ENCODE measurements around the gene RAPGEF1. TPM values are rescaled to one million over a fixed set of nuclear protein-coding genes. Genes with fewer than 3 reads are reported as not detected.

The RAPGEF1 gene
- polyA plus RNA-seq, 2 donors: 9.0 to 11.0 TPM

GRCh38 chr9:131590907-131591844 is 148.7 kb downstream of the RAPGEF1 start:
- no peaks in the 10 kb centered on the region for H3K27me3 ChIP-seq (ENCODE audit: control insufficient read depth in 1 of 2, insufficient read depth in 2 of 2, low read length in 2 of 2)
- H3K4me1 ChIP-seq (ENCODE audit: control insufficient read depth in 2 of 2, insufficient read depth in 2 of 2, low read length in 1 of 2): no peaks in the 10 kb centered on the region
- 68 to 69% methylated on average over 21 of the region's 21 CpGs for WGBS, 2 donors
- H3K9me3 ChIP-seq (ENCODE audit: control insufficient read depth in 2 of 2, insufficient read depth in 1 of 2, low read depth in 1 of 2, low read length in 1 of 2): no peaks in the 10 kb centered on the region
- no peak overlapping the region for H3K4me3 ChIP-seq (ENCODE audit: low read depth in 1 of 2, low read length in 2 of 2)
- H3K27ac ChIP-seq (ENCODE audit: low read depth in 2 of 2, low read length in 1 of 2): no peak overlapping the region
- peaks cover 15 to 62% of the 10 kb centered on the region in 2 donors for H3K36me3 ChIP-seq (ENCODE audit: control insufficient read depth in 2 of 2, insufficient read depth in 2 of 2, low read length in 1 of 2)

GRCh38 chr9:131590449-131590848 is 149.4 kb downstream of the RAPGEF1 start:
- Histone ChIP-seq H3K9me3 (ENCODE audit: control insufficient read depth in 2 of 2, insufficient read depth in 1 of 2, low read depth in 1 of 2, low read length in 1 of 2) (no peaks in the 10 kb centered on the region), H3K27ac (ENCODE audit: low read depth in 2 of 2, low read length in 1 of 2) (no peak overlapping the region), H3K4me1 (ENCODE audit: control insufficient read depth in 2 of 2, insufficient read depth in 2 of 2, low read length in 1 of 2) (no peaks in the 10 kb centered on the region), H3K4me3 (ENCODE audit: low read depth in 1 of 2, low read length in 2 of 2) (no peak overlapping the region), H3K27me3 (ENCODE audit: control insufficient read depth in 1 of 2, insufficient read depth in 2 of 2, low read length in 2 of 2) (no peaks in the 10 kb centered on the region), H3K36me3 (ENCODE audit: control insufficient read depth in 2 of 2, insufficient read depth in 2 of 2, low read length in 1 of 2) (peaks cover 15 to 55% of the 10 kb centered on the region in 2 donors)
- 80 to 83% methylated on average over 13 of the region's 13 CpGs for WGBS, 2 donors

- WGBS, 2 donors: 93 to 95% methylated on average over 14 of the region's 14 CpGs
- Histone ChIP-seq H3K4me3 (ENCODE audit: low read depth in 1 of 2, low read length in 2 of 2) (no peak overlapping the region), H3K27me3 (ENCODE audit: control insufficient read depth in 1 of 2, insufficient read depth in 2 of 2, low read length in 2 of 2) (no peaks in the 10 kb centered on the region), H3K9me3 (ENCODE audit: control insufficient read depth in 2 of 2, insufficient read depth in 1 of 2, low read depth in 1 of 2, low read length in 1 of 2) (no peaks in the 10 kb centered on the region), H3K4me1 (ENCODE audit: control insufficient read depth in 2 of 2, insufficient read depth in 2 of 2, low read length in 1 of 2) (no peaks in the 10 kb centered on the region), H3K27ac (ENCODE audit: low read depth in 2 of 2, low read length in 1 of 2) (no peak overlapping the region), H3K36me3 (ENCODE audit: control insufficient read depth in 2 of 2, insufficient read depth in 2 of 2, low read length in 1 of 2) (peaks cover 10 to 52% of the 10 kb centered on the region in 2 donors)
These were observed 149.9 kb downstream of the RAPGEF1 start for GRCh38 chr9:131589993-131590392.

GRCh38 chr9:131589124-131589711 is 150.7 kb downstream of the RAPGEF1 start:
- H3K4me1 ChIP-seq (ENCODE audit: control insufficient read depth in 2 of 2, insufficient read depth in 2 of 2, low read length in 1 of 2): no peaks in the 10 kb centered on the region
- peaks cover 8 to 47% of the 10 kb centered on the region in 2 donors for H3K36me3 ChIP-seq (ENCODE audit: control insufficient read depth in 2 of 2, insufficient read depth in 2 of 2, low read length in 1 of 2)
- H3K9me3 ChIP-seq (ENCODE audit: control insufficient read depth in 2 of 2, insufficient read depth in 1 of 2, low read depth in 1 of 2, low read length in 1 of 2): no peaks in the 10 kb centered on the region
- H3K27me3 ChIP-seq (ENCODE audit: control insufficient read depth in 1 of 2, insufficient read depth in 2 of 2, low read length in 2 of 2): no peaks in the 10 kb centered on the region
- H3K27ac ChIP-seq (ENCODE audit: low read depth in 2 of 2, low read length in 1 of 2): no peak overlapping the region
- no peak overlapping the region for H3K4me3 ChIP-seq (ENCODE audit: low read depth in 1 of 2, low read length in 2 of 2)
- 91 to 93% methylated on average over 16 of the region's 16 CpGs for WGBS, 2 donors

GRCh38 chr9:131588396-131588795 is 151.5 kb downstream of the RAPGEF1 start:
- Histone ChIP-seq H3K4me3 (ENCODE audit: low read depth in 1 of 2, low read length in 2 of 2) (no peak overlapping the region), H3K4me1 (ENCODE audit: control insufficient read depth in 2 of 2, insufficient read depth in 2 of 2, low read length in 1 of 2) (no peaks in the 10 kb centered on the region), H3K9me3 (ENCODE audit: control insufficient read depth in 2 of 2, insufficient read depth in 1 of 2, low read depth in 1 of 2, low read length in 1 of 2) (no peaks in the 10 kb centered on the region), H3K27ac (ENCODE audit: low read depth in 2 of 2, low read length in 1 of 2) (no peak overlapping the region), H3K36me3 (ENCODE audit: control insufficient read depth in 2 of 2, insufficient read depth in 2 of 2, low read length in 1 of 2) (peaks cover 10 to 49% of the 10 kb centered on the region in 2 donors), H3K27me3 (ENCODE audit: control insufficient read depth in 1 of 2, insufficient read depth in 2 of 2, low read length in 2 of 2) (no peaks in the 10 kb centered on the region)
- WGBS, 2 donors: 95% methylated on average over 9 of the region's 9 CpGs

GRCh38 chr9:131587906-131588305 is 152.0 kb downstream of the RAPGEF1 start:
- H3K36me3 ChIP-seq (ENCODE audit: control insufficient read depth in 2 of 2, insufficient read depth in 2 of 2, low read length in 1 of 2): peaks cover 12 to 51% of the 10 kb centered on the region in 2 donors
- H3K9me3 ChIP-seq (ENCODE audit: control insufficient read depth in 2 of 2, insufficient read depth in 1 of 2, low read depth in 1 of 2, low read length in 1 of 2): no peaks in the 10 kb centered on the region
- 87 to 90% methylated on average over 14 of the region's 14 CpGs for WGBS, 2 donors
- no peak overlapping the region for H3K27ac ChIP-seq (ENCODE audit: low read depth in 2 of 2, low read length in 1 of 2)
- no peaks in the 10 kb centered on the region for H3K4me1 ChIP-seq (ENCODE audit: control insufficient read depth in 2 of 2, insufficient read depth in 2 of 2, low read length in 1 of 2)
- no peak overlapping the region for H3K4me3 ChIP-seq (ENCODE audit: low read depth in 1 of 2, low read length in 2 of 2)
- H3K27me3 ChIP-seq (ENCODE audit: control insufficient read depth in 1 of 2, insufficient read depth in 2 of 2, low read length in 2 of 2): no peaks in the 10 kb centered on the region

- Histone ChIP-seq H3K4me3 (ENCODE audit: low read depth in 1 of 2, low read length in 2 of 2) (no peak overlapping the region), H3K36me3 (ENCODE audit: control insufficient read depth in 2 of 2, insufficient read depth in 2 of 2, low read length in 1 of 2) (peaks cover 14 to 53% of the 10 kb centered on the region in 2 donors), H3K9me3 (ENCODE audit: control insufficient read depth in 2 of 2, insufficient read depth in 1 of 2, low read depth in 1 of 2, low read length in 1 of 2) (no peaks in the 10 kb centered on the region), H3K4me1 (ENCODE audit: control insufficient read depth in 2 of 2, insufficient read depth in 2 of 2, low read length in 1 of 2) (no peaks in the 10 kb centered on the region), H3K27ac (ENCODE audit: low read depth in 2 of 2, low read length in 1 of 2) (no peak overlapping the region), H3K27me3 (ENCODE audit: control insufficient read depth in 1 of 2, insufficient read depth in 2 of 2, low read length in 2 of 2) (no peaks in the 10 kb centered on the region)
- WGBS, 2 donors: 83 to 85% methylated on average over 9 of the region's 9 CpGs
These were observed 152.5 kb downstream of the RAPGEF1 start for GRCh38 chr9:131587331-131587730.

GRCh38 chr9:131585375-131585774 is 154.5 kb downstream of the RAPGEF1 start:
- WGBS, 2 donors: 72 to 74% methylated on average over 8 of the region's 8 CpGs
- H3K9me3 ChIP-seq (ENCODE audit: control insufficient read depth in 2 of 2, insufficient read depth in 1 of 2, low read depth in 1 of 2, low read length in 1 of 2): no peaks in the 10 kb centered on the region
- no peak overlapping the region for H3K4me3 ChIP-seq (ENCODE audit: low read depth in 1 of 2, low read length in 2 of 2)
- H3K4me1 ChIP-seq (ENCODE audit: control insufficient read depth in 2 of 2, insufficient read depth in 2 of 2, low read length in 1 of 2): no peaks in the 10 kb centered on the region
- no peaks in the 10 kb centered on the region for H3K27me3 ChIP-seq (ENCODE audit: control insufficient read depth in 1 of 2, insufficient read depth in 2 of 2, low read length in 2 of 2)
- no peak overlapping the region for H3K27ac ChIP-seq (ENCODE audit: low read depth in 2 of 2, low read length in 1 of 2)
- H3K36me3 ChIP-seq (ENCODE audit: control insufficient read depth in 2 of 2, insufficient read depth in 2 of 2, low read length in 1 of 2): peaks cover 22 to 48% of the 10 kb centered on the region in 2 donors

- H3K27ac ChIP-seq (ENCODE audit: low read depth in 2 of 2, low read length in 1 of 2): peak overlapping the region in 1 of 2 donors; percentile 23
- peaks cover 22 to 48% of the 10 kb centered on the region in 2 donors for H3K36me3 ChIP-seq (ENCODE audit: control insufficient read depth in 2 of 2, insufficient read depth in 2 of 2, low read length in 1 of 2)
- no peaks in the 10 kb centered on the region for H3K27me3 ChIP-seq (ENCODE audit: control insufficient read depth in 1 of 2, insufficient read depth in 2 of 2, low read length in 2 of 2)
- no peaks in the 10 kb centered on the region for H3K9me3 ChIP-seq (ENCODE audit: control insufficient read depth in 2 of 2, insufficient read depth in 1 of 2, low read depth in 1 of 2, low read length in 1 of 2)
- H3K4me1 ChIP-seq (ENCODE audit: control insufficient read depth in 2 of 2, insufficient read depth in 2 of 2, low read length in 1 of 2): no peaks in the 10 kb centered on the region
- WGBS, 2 donors: 77 to 81% methylated on average over 7 of the region's 7 CpGs
- no peak overlapping the region for H3K4me3 ChIP-seq (ENCODE audit: low read depth in 1 of 2, low read length in 2 of 2)
These were observed 155.0 kb downstream of the RAPGEF1 start for GRCh38 chr9:131584858-131585257.
